MM.1S (cell line): ENCODE measurements around the gene CPXM2.

Experiments used
- DNase-seq: peaks from one replicate; pipeline ENCODE4 v3.0.0-alpha.2; 2015
- H2AFZ ChIP-seq: fragments of 300-600 bp; sonication (generic); 2 replicates; pipeline ENCODE4 v1.6.0; 2016; ENCODE audit warnings: antibody characterized with exemption, low read length
- H3F3A ChIP-seq: fragments of 300-600 bp; sonication (generic); 2 replicates; pipeline ENCODE4 v1.6.1; 2016; ENCODE audit warnings: mild to moderate bottlenecking, antibody characterized with exemption, low read length, moderate library complexity, mixed read lengths; ENCODE audit not compliant: insufficient read depth
- H3K27ac ChIP-seq: fragments of 300-600 bp; sonication (generic); 2 replicates; pipeline ENCODE4 v1.5.1; 2016; ENCODE audit warnings: mild to moderate bottlenecking, low read length
- H3K27me3 ChIP-seq: fragments of 300-600 bp; sonication (generic); replicated peaks from 2 replicates; pipeline ENCODE4 v1.6.0; 2016; ENCODE audit warnings: low read length; ENCODE audit not compliant: insufficient read depth
- H3K36me3 ChIP-seq: fragments of 300-600 bp; sonication (generic); replicated peaks from 2 replicates; pipeline ENCODE4 v1.6.1; 2016; ENCODE audit warnings: mild to moderate bottlenecking, low read length, mixed read lengths; ENCODE audit not compliant: insufficient read depth
- H3K4me1 ChIP-seq: fragments of 300-600 bp; sonication (generic); 2 replicates; pipeline ENCODE4 v1.6.1; 2016; ENCODE audit warnings: low read length, mixed read lengths
- H3K4me2 ChIP-seq: fragments of 300-600 bp; sonication (generic); 2 replicates; pipeline ENCODE4 v1.6.0; 2016; ENCODE audit warnings: low read depth, low read length
- H3K4me3 ChIP-seq: fragments of 300-600 bp; sonication (generic); 2 replicates; pipeline ENCODE4 v1.5.1; 2016; ENCODE audit warnings: low read length, mixed read lengths
- H3K79me2 ChIP-seq: fragments of 300-600 bp; sonication (generic); 2 replicates; pipeline ENCODE4 v1.6.1; 2016; ENCODE audit warnings: mixed run types, low read length, mixed read lengths
- H3K9ac ChIP-seq: fragments of 300-600 bp; sonication (generic); 2 replicates; pipeline ENCODE4 v1.6.1; 2016; ENCODE audit warnings: low read length, mixed read lengths
- H3K9me2 ChIP-seq: fragments of 300-600 bp; sonication (generic); replicated peaks from 2 replicates; pipeline ENCODE4 v1.6.1; 2016; ENCODE audit warnings: mild to moderate bottlenecking, low read length, mixed read lengths; ENCODE audit not compliant: insufficient read depth
- H3K9me3 ChIP-seq: fragments of 300-600 bp; sonication (generic); replicated peaks from 2 replicates; pipeline ENCODE4 v1.6.1; 2016; ENCODE audit warnings: mild to moderate bottlenecking, low read length, mixed read lengths; ENCODE audit not compliant: insufficient read depth
- H4K20me1 ChIP-seq: fragments of 300-600 bp; sonication (generic); 2 replicates; pipeline ENCODE4 v1.6.1; 2016; ENCODE audit warnings: mild to moderate bottlenecking, low read length, moderate library complexity, mixed read lengths; ENCODE audit not compliant: insufficient read depth
- EZH2 ChIP-seq: fragments of 300-600 bp; sonication (generic); optimal IDR thresholded peaks from 2 replicates; pipeline ENCODE3; 2017; ENCODE audit warnings: low read depth, mild to moderate bottlenecking, antibody characterized with exemption, low read length, mixed read lengths
- EZH2phosphoT487 ChIP-seq: fragments of 300-600 bp; sonication (generic); IDR thresholded peaks from 2 replicates; pipeline ENCODE4 v1.6.1; 2018; ENCODE audit warnings: antibody characterized with exemption, low read length
- TF ChIP-seq, protein P1 (sequence below): fragments of 300-600 bp; sonication (generic); IDR thresholded peaks from 2 replicates; pipeline ENCODE4 v1.5.1; 2016; ENCODE audit warnings: antibody characterized with exemption, low read length, mixed read lengths

Gene CPXM2

GRCh38 chr10:123906296-123906695 lies 14.7 kb upstream of the CPXM2 start:
- Histone ChIP-seq H3K36me3 (no peaks in the 10 kb centered on the region), H3K79me2 (no peaks in the 10 kb centered on the region), H3K27ac (no peak overlapping the region), H3K4me3 (no peak overlapping the region), H3K9ac (no peak overlapping the region), H3K9me3 (no peaks in the 10 kb centered on the region), H3K27me3 (peaks cover 19% of the 10 kb centered on the region), H3K4me1 (no peaks in the 10 kb centered on the region), H3F3A (no peaks in the 10 kb centered on the region), H3K9me2 (no peaks in the 10 kb centered on the region), H4K20me1 (no peaks in the 10 kb centered on the region), H2AFZ (no peak overlapping the region), H3K4me2 (no peak overlapping the region)
- no peak for DNase-seq
- TF ChIP-seq EZH2 (no peak), EZH2phosphoT487 (no peak)
- TF ChIP-seq, protein P1, sequence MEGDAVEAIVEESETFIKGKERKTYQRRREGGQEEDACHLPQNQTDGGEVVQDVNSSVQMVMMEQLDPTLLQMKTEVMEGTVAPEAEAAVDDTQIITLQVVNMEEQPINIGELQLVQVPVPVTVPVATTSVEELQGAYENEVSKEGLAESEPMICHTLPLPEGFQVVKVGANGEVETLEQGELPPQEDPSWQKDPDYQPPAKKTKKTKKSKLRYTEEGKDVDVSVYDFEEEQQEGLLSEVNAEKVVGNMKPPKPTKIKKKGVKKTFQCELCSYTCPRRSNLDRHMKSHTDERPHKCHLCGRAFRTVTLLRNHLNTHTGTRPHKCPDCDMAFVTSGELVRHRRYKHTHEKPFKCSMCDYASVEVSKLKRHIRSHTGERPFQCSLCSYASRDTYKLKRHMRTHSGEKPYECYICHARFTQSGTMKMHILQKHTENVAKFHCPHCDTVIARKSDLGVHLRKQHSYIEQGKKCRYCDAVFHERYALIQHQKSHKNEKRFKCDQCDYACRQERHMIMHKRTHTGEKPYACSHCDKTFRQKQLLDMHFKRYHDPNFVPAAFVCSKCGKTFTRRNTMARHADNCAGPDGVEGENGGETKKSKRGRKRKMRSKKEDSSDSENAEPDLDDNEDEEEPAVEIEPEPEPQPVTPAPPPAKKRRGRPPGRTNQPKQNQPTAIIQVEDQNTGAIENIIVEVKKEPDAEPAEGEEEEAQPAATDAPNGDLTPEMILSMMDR = no peak

- no peaks in the 10 kb centered on the region for H3K4me1 ChIP-seq
- no peak overlapping the region for H3K4me2 ChIP-seq
- H2AFZ ChIP-seq = no peak overlapping the region
- no peak overlapping the region for H3K27ac ChIP-seq
- no peaks in the 10 kb centered on the region for H3K9me2 ChIP-seq
- no peaks in the 10 kb centered on the region for H3K79me2 ChIP-seq
- H4K20me1 ChIP-seq = no peaks in the 10 kb centered on the region
- DNase-seq = no peak
- H3K9me3 ChIP-seq = no peaks in the 10 kb centered on the region
- TF ChIP-seq EZH2 = no peak
- no peak for TF ChIP-seq EZH2phosphoT487
- TF ChIP-seq, protein P1 = no peak
- H3K27me3 ChIP-seq = peaks cover 15% of the 10 kb centered on the region
- no peaks in the 10 kb centered on the region for H3F3A ChIP-seq
- H3K4me3 ChIP-seq = no peak overlapping the region
- H3K36me3 ChIP-seq = no peaks in the 10 kb centered on the region
- no peak overlapping the region for H3K9ac ChIP-seq
Measured at GRCh38 chr10:123904834-123905409, 13.3 kb upstream of the CPXM2 start.

GRCh38 chr10:123903621-123904020 lies 12.0 kb upstream of the CPXM2 start:
- Histone ChIP-seq H3K79me2 (no peaks in the 10 kb centered on the region), H3K4me2 (no peak overlapping the region), H3K36me3 (no peaks in the 10 kb centered on the region), H3F3A (no peaks in the 10 kb centered on the region), H3K4me3 (no peak overlapping the region), H3K27ac (no peak overlapping the region), H3K4me1 (no peaks in the 10 kb centered on the region), H3K9me3 (no peaks in the 10 kb centered on the region), H2AFZ (no peak overlapping the region), H3K9me2 (no peaks in the 10 kb centered on the region), H3K9ac (no peak overlapping the region), H4K20me1 (no peaks in the 10 kb centered on the region), H3K27me3 (peaks cover 15% of the 10 kb centered on the region)
- no peak for DNase-seq
- TF ChIP-seq, protein P1 = no peak
- TF ChIP-seq EZH2 (no peak), EZH2phosphoT487 (no peak)
